Coronary artery (tissue), 2 donors: Measurements from ENCODE around the gene MGMT.

Experiments used
- DNase-seq: peaks from one replicate; pipeline ENCODE4 v3.0.0-alpha.2; 2017; ENCODE audit warnings: low spot score
- H3K27ac ChIP-seq, 2 donors: fragments of 200-600 bp; sonication (generic); one replicate each; pipeline ENCODE4 v1.5.1; 2016 to 2019
- H3K4me3 ChIP-seq: fragments of 200-600 bp; sonication (generic); 2 replicates; pipeline ENCODE4 v1.5.1; 2016; ENCODE audit warnings: mild to moderate bottlenecking, moderate library complexity
- CTCF ChIP-seq: fragments of 200-600 bp; sonication (generic); IDR thresholded peaks from one replicate; pipeline ENCODE4 v1.5.1; 2019; ENCODE audit warnings: antibody characterized with exemption

The MGMT gene

GRCh38 chr10:129808092-129808983, 341.3 kb downstream of the MGMT start:
- H3K27ac ChIP-seq: no peak overlapping the region
- no peak for DNase-seq
- H3K4me3 ChIP-seq: no peak overlapping the region
- TF ChIP-seq CTCF: no peak

DNA sequence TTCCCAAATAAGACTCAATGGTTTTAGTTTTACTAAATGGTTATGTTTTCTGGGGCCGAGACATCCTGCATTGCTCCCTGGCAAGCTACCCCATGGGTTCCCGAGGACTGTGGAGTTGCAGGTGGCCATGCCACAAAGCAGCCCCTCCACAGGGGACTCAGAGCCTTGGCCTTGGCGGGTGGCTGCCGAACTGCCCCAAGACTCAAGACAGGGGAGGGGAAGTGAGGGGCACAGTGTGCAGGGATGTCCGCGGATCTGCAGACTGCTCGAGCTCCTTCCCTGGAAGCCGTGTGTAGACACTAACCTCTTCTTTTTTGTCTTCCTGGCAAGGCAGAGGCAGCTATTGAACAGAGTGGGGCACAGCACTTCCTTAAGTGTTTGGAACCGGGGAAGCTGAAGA, 342.4 kb downstream of the MGMT start:
- DNase-seq: no peak
- Histone ChIP-seq H3K27ac (no peak overlapping the region), H3K4me3 (no peak overlapping the region)
- no peak for TF ChIP-seq CTCF

- H3K27ac ChIP-seq: no peak overlapping the region
- no peak for TF ChIP-seq CTCF
- DNase-seq: no peak
- H3K4me3 ChIP-seq: no peak overlapping the region
These were observed 342.8 kb downstream of the MGMT start for GRCh38 chr10:129809841-129810240.

DNA sequence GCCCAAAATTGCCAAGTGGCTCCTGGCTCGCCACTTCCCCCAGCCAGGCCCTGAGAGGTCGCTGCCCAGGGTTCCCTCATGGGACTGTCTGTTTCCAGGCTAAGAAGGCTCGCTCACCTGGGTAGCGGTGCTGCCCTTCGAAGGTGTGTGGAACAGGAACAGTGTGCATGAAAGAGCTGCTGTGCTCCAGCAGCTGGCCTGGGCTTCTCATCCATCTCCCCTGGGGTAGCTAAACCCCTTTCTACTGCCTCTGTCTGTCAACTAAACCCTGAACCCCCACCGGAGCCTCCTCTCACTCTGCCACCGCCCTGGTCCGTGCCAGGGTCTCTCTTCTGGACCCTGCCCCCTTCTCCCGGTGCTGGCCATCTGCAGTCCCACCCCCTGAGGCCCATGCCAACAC, 344.2 kb downstream of the MGMT start:
- no peak for DNase-seq
- H3K4me3 ChIP-seq: no peak overlapping the region
- no peak overlapping the region for H3K27ac ChIP-seq
- TF ChIP-seq CTCF: no peak

GRCh38 chr10:129812398-129812797, 345.4 kb downstream of the MGMT start:
- no peak for TF ChIP-seq CTCF
- H3K4me3 ChIP-seq: no peak overlapping the region
- no peak for DNase-seq
- no peak overlapping the region for H3K27ac ChIP-seq

- Histone ChIP-seq H3K4me3 (no peak overlapping the region), H3K27ac (no peak overlapping the region)
- TF ChIP-seq CTCF: no peak
- no peak for DNase-seq
These were observed 347.9 kb downstream of the MGMT start for GRCh38 chr10:129814681-129815646.
